ENCODE data around the gene AIFM3. TPM values are rescaled to one million over a fixed set of nuclear protein-coding genes. Genes with fewer than 3 reads are reported as not detected.

The AIFM3 gene
- total and polyA plus RNA-seq, 2 donors (not counting 3 experiments of a cell fraction or from before 2014, with no cell fraction given) = 0.15 TPM; not detected in 1

- Histone ChIP-seq H3K4me2 (ENCODE audit: insufficient read depth, low read length) (no peak overlapping the region), H3K4me1 (ENCODE audit: control insufficient read depth, extremely low read depth, insufficient read depth, low read length) (peaks cover 10% of the 10 kb centered on the region), H3K79me2 (ENCODE audit: control insufficient read depth, insufficient read depth, low read length) (peaks cover 14% of the 10 kb centered on the region), H3K27me3 (ENCODE audit: control insufficient read depth in 2 of 2, insufficient read depth in 2 of 2, low read length in 2 of 2) (peaks cover 0 to 5% of the 10 kb centered on the region in 2 experiments), H3K27ac (ENCODE audit: insufficient read depth, low read depth, low read length) (no peak overlapping the region), H2AFZ (ENCODE audit: low read depth, low read length) (no peak overlapping the region), H3K9ac (replicated peaks; ENCODE audit: extremely low read depth, insufficient read depth, low read length) (no peak overlapping the region), H3K9me3 (replicated peaks; ENCODE audit: control insufficient read depth, insufficient read depth, low read length) (no peaks in the 10 kb centered on the region), H4K20me1 (replicated peaks; ENCODE audit: control insufficient read depth, extremely low read depth, insufficient read depth, low read length) (no peaks in the 10 kb centered on the region), H3K9me1 (replicated peaks; ENCODE audit: control insufficient read depth, extremely low read depth, insufficient read depth, low read length) (no peaks in the 10 kb centered on the region), H3K4me3 (replicated peaks in 1 of 3; ENCODE audit: insufficient read depth in 1 of 3, low read depth in 1 of 3, low read length in 3 of 3) (no peak overlapping the region), H3K36me3 (ENCODE audit: control insufficient read depth in 2 of 2, extremely low read depth in 1 of 2, insufficient read depth in 2 of 2, low read length in 2 of 2) (peaks cover 11 to 19% of the 10 kb centered on the region in 2 experiments)
- BruUV-seq (replicated peaks) = no TSS peak
- dilution Hi-C loops (cut with MboI; ENCODE audit: extremely low pct_ligation_motif_present, low sequenced_read_pairs) (no loop called here), intact Hi-C loops (cut with micrococcal nuclease) (no loop called here)
- ChIA-PET CTCF (interaction anchor here (4.1 kb wide), 1 partner anchor 70 kb away, joined by 27 read pairs; no protein-coding TSS in a partner anchor), POLR2A (no interaction called here)
- TF ChIP-seq MYC (IDR thresholded peaks at IDR 0.05; ENCODE audit: low read depth, low read length) (no peak), MAX (IDR thresholded peaks at IDR 0.05; ENCODE audit: insufficient read depth, insufficient read length) (no peak), CTCF (IDR thresholded peaks at IDR 0.05; ENCODE audit: extremely low read depth in 1 of 2, insufficient read depth in 1 of 2, low read depth in 1 of 2, low read length in 2 of 2) (no peak), POLR2AphosphoS5 (IDR thresholded peaks at IDR 0.05; ENCODE audit: insufficient read depth, low read depth, low read length) (no peak), JUN (IDR thresholded peaks at IDR 0.05; ENCODE audit: borderline replicate concordance, insufficient read depth, insufficient read length, low read depth) (no peak), EZH2 (IDR thresholded peaks at IDR 0.05; ENCODE audit: borderline replicate concordance, low read depth, low read length, severe bottlenecking) (no peak), GATA2 (IDR thresholded peaks at IDR 0.05; ENCODE audit: insufficient read depth, insufficient read length, low read depth, low read length) (no peak), POLR2A (IDR thresholded peaks at IDR 0.05; ENCODE audit: low read depth, low read length) (no peak), FOS (IDR thresholded peaks at IDR 0.05; ENCODE audit: borderline replicate concordance, insufficient read depth, low read length) (no peak)
- FAIRE-seq = peak; percentile 28
- DNase-seq (ENCODE audit: low read depth, low spot score) = no peak
Measured at GRCh38 chr22:20955548-20955947, 11.5 kb upstream of the AIFM3 start.

Measured in endothelial cell of umbilical vein (primary cell).